AG09319 (cell line): ENCODE results near the gene MPG.
"Not testable (repeated sequence)": the region's sequence is repeated elsewhere in the genome, so short reads cannot be mapped to it uniquely, and the experiment has no call there.

Experiments used
- DNase-seq: peaks from one replicate; pipeline ENCODE4 v3.0.0-alpha.2; 2010; ENCODE audit warnings: low read depth; ENCODE audit errors: extremely low read depth
- CTCF ChIP-seq: IDR thresholded peaks from 2 replicates; pipeline ENCODE4 v1.5.1; 2011; ENCODE audit warnings: low read depth, mild to moderate bottlenecking, inconsistent platforms, low read length, moderate library complexity

The MPG gene

GRCh38 chr16:122361-122760, 44.3 kb downstream of the MPG start:
- TF ChIP-seq CTCF: no peak
- no peak for DNase-seq

DNA sequence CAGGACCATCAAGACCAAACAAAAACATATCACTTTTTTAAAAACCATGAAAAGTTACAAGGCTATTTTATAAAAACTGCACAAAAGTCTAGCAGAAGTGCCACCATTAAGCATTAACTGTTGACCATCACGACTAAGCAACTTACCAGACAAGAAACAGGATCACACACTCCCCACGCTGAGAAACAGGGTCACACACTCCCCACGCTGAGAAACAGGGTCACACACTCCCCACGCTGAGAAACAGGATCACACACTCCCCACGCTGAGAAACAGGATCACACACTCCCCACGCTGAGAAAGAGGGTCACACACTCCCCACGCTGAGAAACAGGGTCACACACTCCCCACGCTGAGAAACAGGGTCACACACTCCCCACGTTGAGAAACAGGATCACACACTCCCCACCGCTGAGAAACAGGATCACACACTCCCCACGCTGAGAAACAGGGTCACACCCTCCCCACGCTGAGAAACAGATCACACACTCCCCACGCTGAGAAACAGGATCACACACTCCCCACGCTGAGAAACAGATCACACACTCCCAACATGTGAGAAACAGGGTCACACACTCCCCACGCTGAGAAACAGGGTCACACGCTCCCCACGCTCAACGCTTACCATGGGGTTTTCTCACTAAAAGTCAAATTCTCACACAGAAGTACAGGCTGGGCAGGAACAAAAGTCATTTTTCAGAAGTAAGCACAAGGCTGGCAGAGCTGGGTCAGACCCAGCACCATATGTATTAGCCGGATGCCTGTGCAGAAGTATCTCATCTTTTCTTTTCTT, 45.7 kb downstream of the MPG start:
- DNase-seq: not testable (repeated sequence)

- TF ChIP-seq CTCF: no peak
- DNase-seq: no peak
These were observed 47.0 kb downstream of the MPG start for GRCh38 chr16:125011-125410.

DNA sequence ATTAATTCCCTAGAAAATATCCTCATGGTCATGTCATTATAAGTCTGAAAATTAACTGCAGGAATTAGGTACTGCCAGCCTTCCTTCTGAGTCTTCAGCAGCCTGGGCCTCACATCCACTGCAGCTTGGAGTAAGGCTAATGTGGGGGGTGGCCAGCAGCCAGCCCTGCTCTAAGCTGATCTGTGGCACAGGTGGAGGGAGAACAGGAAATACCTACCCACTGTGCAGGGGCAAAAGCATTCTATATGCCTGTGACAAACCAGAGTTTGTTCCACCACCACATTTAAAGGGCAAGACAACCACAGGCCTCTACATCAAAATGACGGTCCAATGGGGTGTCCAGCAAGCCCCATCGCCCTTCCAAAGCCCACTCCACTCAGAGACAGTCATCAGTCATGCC, 51.0 kb downstream of the MPG start:
- TF ChIP-seq CTCF: no peak
- no peak for DNase-seq

- no peak for TF ChIP-seq CTCF
These were observed 52.6 kb downstream of the MPG start for GRCh38 chr16:130533-131173.

DNA sequence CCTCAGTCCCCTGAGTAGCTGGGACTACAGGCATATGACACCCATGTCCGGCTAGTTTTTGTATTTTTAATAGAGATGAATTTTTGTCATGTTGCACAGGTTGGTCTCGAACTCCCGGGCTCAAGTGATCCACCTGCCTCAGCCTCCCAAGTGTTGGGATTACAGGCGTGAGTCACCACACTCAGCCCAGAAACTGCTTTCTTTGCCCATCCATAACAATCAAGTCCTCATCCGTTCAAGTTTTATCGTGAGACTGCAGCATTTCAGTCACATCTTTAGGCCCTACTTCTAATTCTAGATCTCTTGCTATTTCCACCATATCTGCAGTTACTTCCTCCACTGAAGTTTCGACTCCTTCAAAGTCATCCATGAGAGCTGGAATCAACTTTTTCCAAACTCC, 54.1 kb downstream of the MPG start:
- no peak for TF ChIP-seq CTCF
- DNase-seq: no peak

More at GRCh38 chr16:130533-131173, 52.6 kb downstream of the MPG start:
- DNase-seq: no peak

- no peak for TF ChIP-seq CTCF
- no peak for DNase-seq
These were observed 55.7 kb downstream of the MPG start for GRCh38 chr16:133716-134115.
